Measurements from ENCODE around the gene PTPN7.
"Not testable (repeated sequence)": the region's sequence is repeated elsewhere in the genome, so short reads cannot be mapped to it uniquely, and the experiment has no call there.

The PTPN7 gene

DNA sequence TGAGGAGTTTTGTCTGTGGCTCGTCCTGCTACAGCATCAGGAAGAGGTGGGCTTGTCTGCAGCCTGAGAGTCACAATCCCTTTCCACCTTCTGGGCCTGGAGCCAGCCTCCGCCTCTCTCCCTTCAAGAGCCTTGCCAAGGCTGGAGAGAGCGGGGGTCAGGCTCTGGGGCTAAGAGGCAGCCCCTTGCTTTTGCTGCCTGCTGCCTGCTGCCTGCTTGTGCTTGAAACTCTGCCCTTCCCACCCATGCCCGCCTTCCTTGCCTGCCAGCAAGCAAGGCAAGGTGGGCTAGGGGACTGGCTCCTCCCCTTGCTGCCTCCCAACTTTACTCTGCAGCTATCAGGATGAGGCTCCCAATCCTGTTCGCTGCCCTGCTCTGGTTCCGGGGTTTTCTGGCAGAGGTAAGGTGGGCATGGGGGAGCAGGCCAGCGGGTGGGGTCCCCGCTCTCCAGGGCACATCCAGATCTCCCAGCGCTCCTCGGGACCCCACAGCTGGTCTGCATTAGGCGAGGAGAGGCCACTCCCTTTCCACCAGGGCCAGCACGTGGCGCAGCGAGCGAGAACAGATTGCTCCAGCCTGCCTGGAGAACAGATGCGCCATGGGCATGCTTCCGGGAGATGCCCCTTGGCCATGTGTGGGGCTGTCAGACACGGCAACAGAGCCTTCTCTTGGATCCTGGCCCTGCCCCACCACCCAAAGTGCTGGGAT is 7.5 kb upstream of the PTPN7 start:
- Histone ChIP-seq H3K4me1 (ENCODE audit: low read length) (peaks cover 26% of the 10 kb centered on the region), H4K20me1 (ENCODE audit: insufficient read depth, low read length) (no peaks in the 10 kb centered on the region), H2AFZ (ENCODE audit: low read depth, low read length) (no peak overlapping the region), H3K79me2 (ENCODE audit: low read length) (no peaks in the 10 kb centered on the region), H3K36me3 (replicated peaks; ENCODE audit: low read depth, low read length) (no peaks in the 10 kb centered on the region), H3K9ac (ENCODE audit: low read length) (no peak overlapping the region), H3K27me3 (ENCODE audit: low read depth, low read length) (no peaks in the 10 kb centered on the region), H3K4me2 (ENCODE audit: low read length) (no peak overlapping the region), H3K9me3 (ENCODE audit: insufficient read depth, low read length) (no peaks in the 10 kb centered on the region), H3K27ac (ENCODE audit: low read length) (no peak overlapping the region), H3K4me3 (ENCODE audit: low read length) (no peak overlapping the region)
- no peak for TF ChIP-seq EZH2phosphoT487 (IDR thresholded peaks at IDR 0.05; ENCODE audit: low read depth)
- TF ChIP-seq, protein P1, sequence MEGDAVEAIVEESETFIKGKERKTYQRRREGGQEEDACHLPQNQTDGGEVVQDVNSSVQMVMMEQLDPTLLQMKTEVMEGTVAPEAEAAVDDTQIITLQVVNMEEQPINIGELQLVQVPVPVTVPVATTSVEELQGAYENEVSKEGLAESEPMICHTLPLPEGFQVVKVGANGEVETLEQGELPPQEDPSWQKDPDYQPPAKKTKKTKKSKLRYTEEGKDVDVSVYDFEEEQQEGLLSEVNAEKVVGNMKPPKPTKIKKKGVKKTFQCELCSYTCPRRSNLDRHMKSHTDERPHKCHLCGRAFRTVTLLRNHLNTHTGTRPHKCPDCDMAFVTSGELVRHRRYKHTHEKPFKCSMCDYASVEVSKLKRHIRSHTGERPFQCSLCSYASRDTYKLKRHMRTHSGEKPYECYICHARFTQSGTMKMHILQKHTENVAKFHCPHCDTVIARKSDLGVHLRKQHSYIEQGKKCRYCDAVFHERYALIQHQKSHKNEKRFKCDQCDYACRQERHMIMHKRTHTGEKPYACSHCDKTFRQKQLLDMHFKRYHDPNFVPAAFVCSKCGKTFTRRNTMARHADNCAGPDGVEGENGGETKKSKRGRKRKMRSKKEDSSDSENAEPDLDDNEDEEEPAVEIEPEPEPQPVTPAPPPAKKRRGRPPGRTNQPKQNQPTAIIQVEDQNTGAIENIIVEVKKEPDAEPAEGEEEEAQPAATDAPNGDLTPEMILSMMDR (IDR thresholded peaks at IDR 0.05; ENCODE audit: low read depth, low read length) = no peak

DNA sequence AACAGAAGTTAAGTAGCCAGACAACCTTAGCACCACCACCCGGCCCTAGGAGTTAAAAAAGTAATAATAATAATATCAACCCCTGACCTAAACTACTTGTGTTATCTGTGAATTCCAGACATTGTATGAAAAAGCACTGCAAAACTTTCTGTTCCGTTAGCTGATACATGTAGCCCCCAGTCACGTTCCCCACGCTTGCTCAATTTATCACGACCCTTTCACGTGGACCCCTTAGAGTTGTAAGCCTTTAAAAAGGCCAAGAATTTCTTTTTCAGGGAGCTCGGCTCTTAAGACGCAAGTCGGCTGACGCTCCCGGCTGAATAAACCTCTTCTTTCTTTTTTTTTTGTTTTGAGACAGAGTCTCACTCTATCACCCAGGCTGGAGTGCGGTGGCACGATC is 6.7 kb upstream of the PTPN7 start:
- not testable (repeated sequence) for H3K4me2 ChIP-seq (ENCODE audit: low read length); H3K9me3 ChIP-seq (ENCODE audit: insufficient read depth, low read length); H2AFZ ChIP-seq (ENCODE audit: low read depth, low read length); H3K36me3 ChIP-seq (replicated peaks; ENCODE audit: low read depth, low read length); H3K27ac ChIP-seq (ENCODE audit: low read length); H3K27me3 ChIP-seq (ENCODE audit: low read depth, low read length); H3K4me3 ChIP-seq (ENCODE audit: low read length); H4K20me1 ChIP-seq (ENCODE audit: insufficient read depth, low read length); H3K79me2 ChIP-seq (ENCODE audit: low read length); H3K9ac ChIP-seq (ENCODE audit: low read length)
- H3K4me1 ChIP-seq (ENCODE audit: low read length) = peaks cover 34% of the 10 kb centered on the region

DNA sequence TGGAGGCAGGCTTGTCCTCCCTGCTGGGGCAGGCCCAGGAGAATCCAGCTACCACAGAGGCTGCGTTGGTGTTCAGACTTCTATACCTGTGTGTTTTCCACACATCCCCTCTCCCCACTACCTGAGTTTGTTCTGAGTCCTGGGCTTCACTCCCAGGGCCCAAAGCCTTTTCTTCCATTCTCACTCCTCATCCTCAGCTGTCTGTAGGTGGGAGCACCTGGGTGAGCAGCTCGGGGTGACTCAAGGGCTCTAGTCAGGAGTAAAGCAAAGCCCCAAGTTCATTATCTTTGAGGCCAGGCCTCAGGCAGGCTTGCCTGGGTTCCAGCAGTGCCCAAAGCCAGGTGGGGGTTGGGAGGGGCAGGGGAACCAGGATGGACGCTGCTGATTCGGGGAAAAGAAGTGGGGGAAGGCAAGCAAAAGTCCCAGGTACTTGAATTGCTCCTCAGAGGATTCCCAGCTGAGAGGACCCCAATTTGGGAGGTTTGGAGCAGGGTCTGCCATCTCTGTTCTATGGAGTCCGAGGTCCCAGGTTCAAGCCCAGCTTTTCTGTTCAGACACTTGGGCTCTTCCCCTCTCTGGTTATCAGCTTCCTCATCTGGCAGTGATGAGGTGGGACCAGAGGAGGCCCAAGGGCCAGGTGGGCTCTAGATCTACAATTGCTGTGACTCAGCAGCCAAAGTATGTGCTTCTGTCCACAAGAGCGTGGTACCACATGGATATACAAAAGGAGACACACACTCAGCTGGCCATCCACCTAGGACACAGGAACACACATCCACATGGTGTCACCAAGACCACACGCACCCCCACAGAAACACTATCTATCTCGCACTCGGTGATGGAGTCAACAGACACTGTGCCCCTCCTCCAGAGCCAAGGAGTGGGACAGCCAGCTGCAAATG is 5.8 kb upstream of the PTPN7 start:
- Histone ChIP-seq H2AFZ (ENCODE audit: low read depth, low read length) (peak overlapping the region; percentile 63), H3K27me3 (ENCODE audit: low read depth, low read length) (no peaks in the 10 kb centered on the region), H3K9ac (ENCODE audit: low read length) (peak overlapping the region; percentile 57; the same call in 1 of the 2 replicates), H3K27ac (ENCODE audit: low read length) (no peak overlapping the region), H3K9me3 (ENCODE audit: insufficient read depth, low read length) (no peaks in the 10 kb centered on the region), H3K36me3 (replicated peaks; ENCODE audit: low read depth, low read length) (no peaks in the 10 kb centered on the region), H3K4me2 (ENCODE audit: low read length) (peak overlapping the region; percentile 81), H3K79me2 (ENCODE audit: low read length) (no peaks in the 10 kb centered on the region), H3K4me1 (ENCODE audit: low read length) (peaks cover 43% of the 10 kb centered on the region), H3K4me3 (ENCODE audit: low read length) (peak overlapping the region; percentile 68; the same call in 1 of the 2 replicates), H4K20me1 (ENCODE audit: insufficient read depth, low read length) (no peaks in the 10 kb centered on the region)
- TF ChIP-seq, protein P1 (IDR thresholded peaks at IDR 0.05; ENCODE audit: low read depth, low read length) = no peak
- no peak for TF ChIP-seq EZH2phosphoT487 (IDR thresholded peaks at IDR 0.05; ENCODE audit: low read depth)

DNA sequence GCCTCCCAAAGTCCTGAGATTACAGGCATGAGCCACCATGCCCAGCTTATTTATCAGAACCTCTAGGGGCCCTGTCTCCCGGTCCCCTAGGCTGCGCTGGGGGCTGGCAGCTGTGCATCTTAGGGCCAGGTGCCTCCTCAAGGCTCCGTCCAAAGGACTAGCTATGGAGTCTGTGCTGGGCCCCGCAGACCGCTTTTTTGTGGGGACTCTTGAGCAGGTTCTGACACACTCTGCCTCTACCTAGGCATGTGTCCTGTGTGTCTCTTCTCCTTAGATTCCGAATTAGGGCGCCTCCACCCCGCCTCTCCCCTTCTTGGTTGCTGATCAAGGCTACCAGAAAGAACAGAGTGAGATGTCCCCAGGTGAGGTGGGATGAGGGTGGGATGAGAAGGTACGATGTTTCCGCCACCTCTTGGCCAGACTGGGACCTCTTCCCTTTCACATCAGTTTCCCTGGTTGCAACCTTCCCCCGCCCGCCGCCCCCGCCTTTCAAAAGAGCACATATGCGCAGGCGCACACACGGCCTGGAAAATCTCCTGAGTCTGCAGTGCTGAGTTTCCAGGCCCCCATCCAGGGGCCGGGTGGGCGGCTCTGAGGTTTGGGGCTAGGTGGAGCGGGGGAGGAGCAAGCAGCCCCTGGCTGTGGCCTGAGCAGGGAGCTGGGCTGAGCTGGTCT is 5.0 kb upstream of the PTPN7 start:
- peak overlapping the region; percentile 81 for H3K4me2 ChIP-seq (ENCODE audit: low read length)
- no peaks in the 10 kb centered on the region for H3K9me3 ChIP-seq (ENCODE audit: insufficient read depth, low read length)
- H2AFZ ChIP-seq (ENCODE audit: low read depth, low read length) = peak overlapping the region; percentile 63
- H3K27ac ChIP-seq (ENCODE audit: low read length) = no peak overlapping the region
- H3K4me3 ChIP-seq (ENCODE audit: low read length) = peak overlapping the region; percentile 68
- H3K4me1 ChIP-seq (ENCODE audit: low read length) = peaks cover 51% of the 10 kb centered on the region
- no peaks in the 10 kb centered on the region for H3K27me3 ChIP-seq (ENCODE audit: low read depth, low read length)
- no peaks in the 10 kb centered on the region for H4K20me1 ChIP-seq (ENCODE audit: insufficient read depth, low read length)
- no peaks in the 10 kb centered on the region for H3K36me3 ChIP-seq (replicated peaks; ENCODE audit: low read depth, low read length)
- H3K79me2 ChIP-seq (ENCODE audit: low read length) = no peaks in the 10 kb centered on the region
- peak overlapping the region; percentile 57; the same call in 1 of the 2 replicates for H3K9ac ChIP-seq (ENCODE audit: low read length)
- TF ChIP-seq, protein P1 (IDR thresholded peaks at IDR 0.05; ENCODE audit: low read depth, low read length) = peak; percentile 22; the same call in 1 of the 2 replicates
- no peak for TF ChIP-seq EZH2phosphoT487 (IDR thresholded peaks at IDR 0.05; ENCODE audit: low read depth)

Measured in OCI-LY3 (cell line).